Measurements from ENCODE around the gene ITGAV.
A peak's percentile ranks its signal among the peaks of the same experiment; 100 is the strongest.

The ITGAV gene

GRCh38 chr2:186582698-186583097, 7.2 kb upstream of the ITGAV start:
- TF ChIP-seq TAF1 (IDR thresholded peaks at IDR 0.05; ENCODE audit: borderline replicate concordance, insufficient read depth, low read length) (no peak), FOXP2 (optimal IDR thresholded peaks at IDR 0.05; ENCODE audit: borderline replicate concordance, extremely low read depth, extremely low read length, insufficient read depth) (no peak), POLR2AphosphoS5 (IDR thresholded peaks at IDR 0.05; ENCODE audit: low read depth, low read length) (no peak), REST (IDR thresholded peaks at IDR 0.05; ENCODE audit: insufficient read depth in 1 of 2, low read depth in 2 of 2, low read length in 2 of 2) (no peak), SIN3A (IDR thresholded peaks at IDR 0.05; ENCODE audit: borderline replicate concordance, insufficient read depth, low read length) (no peak)

DNA sequence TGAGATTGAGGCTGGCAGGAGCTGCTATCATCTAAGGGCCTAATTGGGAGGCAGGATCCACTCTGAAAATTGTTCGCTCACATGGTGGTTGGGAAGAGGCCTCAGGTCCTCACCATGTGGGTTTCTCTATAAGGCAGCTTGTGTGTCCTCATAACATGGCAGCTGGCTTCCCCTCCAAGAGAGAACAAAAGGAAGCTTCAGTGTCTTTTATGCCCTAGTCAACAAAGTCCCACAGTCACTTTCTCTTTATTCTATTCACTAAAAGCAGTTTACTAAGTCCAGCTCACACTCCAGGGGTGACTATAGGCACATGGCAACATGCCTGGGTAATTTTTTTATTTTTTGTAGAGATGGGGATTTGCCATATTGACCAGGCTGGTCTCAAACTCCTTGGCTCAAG, 5.8 kb upstream of the ITGAV start:
- no peak for TF ChIP-seq TAF1 (IDR thresholded peaks at IDR 0.05; ENCODE audit: borderline replicate concordance, insufficient read depth, low read length)
- TF ChIP-seq REST (IDR thresholded peaks at IDR 0.05; ENCODE audit: insufficient read depth in 1 of 2, low read depth in 2 of 2, low read length in 2 of 2) = no peak

DNA sequence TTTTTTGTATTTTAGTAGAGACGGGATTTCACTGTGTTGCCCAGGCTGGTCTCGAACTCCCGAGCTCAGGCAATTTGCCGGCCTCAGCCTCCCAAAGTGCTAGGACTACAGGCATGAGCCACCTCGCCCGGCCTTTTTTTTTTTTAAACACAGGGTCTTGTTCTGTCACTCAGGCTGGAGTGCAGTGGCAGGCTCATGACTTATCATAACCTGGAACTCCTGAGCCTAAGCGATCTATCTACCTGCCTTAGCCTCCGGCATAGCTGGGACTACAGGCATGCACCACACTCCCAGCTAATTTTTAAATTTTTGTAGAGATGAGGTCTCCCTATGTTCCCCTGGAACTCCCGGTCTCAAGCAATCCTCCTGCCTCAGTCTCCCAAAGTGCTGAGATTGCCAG, 1.4 kb upstream of the ITGAV start:
- no peak for TF ChIP-seq REST (IDR thresholded peaks at IDR 0.05; ENCODE audit: insufficient read depth in 1 of 2, low read depth in 2 of 2, low read length in 2 of 2)
- TF ChIP-seq SIN3A (IDR thresholded peaks at IDR 0.05; ENCODE audit: borderline replicate concordance, insufficient read depth, low read length) = no peak
- no peak for TF ChIP-seq FOXP2 (optimal IDR thresholded peaks at IDR 0.05; ENCODE audit: borderline replicate concordance, extremely low read depth, extremely low read length, insufficient read depth)
- no peak for TF ChIP-seq POLR2AphosphoS5 (IDR thresholded peaks at IDR 0.05; ENCODE audit: low read depth, low read length)
- no peak for TF ChIP-seq TAF1 (IDR thresholded peaks at IDR 0.05; ENCODE audit: borderline replicate concordance, insufficient read depth, low read length)

GRCh38 chr2:186588940-186589611, 780 bp upstream of the ITGAV start:
- TF ChIP-seq POLR2AphosphoS5 (IDR thresholded peaks at IDR 0.05; ENCODE audit: low read depth, low read length) = no peak
- TF ChIP-seq REST (IDR thresholded peaks at IDR 0.05; ENCODE audit: insufficient read depth in 1 of 2, low read depth in 2 of 2, low read length in 2 of 2) = no peak
- no peak for TF ChIP-seq FOXP2 (optimal IDR thresholded peaks at IDR 0.05; ENCODE audit: borderline replicate concordance, extremely low read depth, extremely low read length, insufficient read depth)

GRCh38 chr2:186590350-186590758, 498 bp downstream of the ITGAV start:
- TF ChIP-seq TAF1 (IDR thresholded peaks at IDR 0.05; ENCODE audit: borderline replicate concordance, insufficient read depth, low read length) = 0 out of 2 replicates have a peak, but pooled peaks have one; percentile 6
- TF ChIP-seq FOXP2 (optimal IDR thresholded peaks at IDR 0.05; ENCODE audit: borderline replicate concordance, extremely low read depth, extremely low read length, insufficient read depth) = no peak

Measured in PFSK-1 (cell line).